Measurements from ENCODE around the gene NRL. TPM values are rescaled to one million over a fixed set of nuclear protein-coding genes. Genes with fewer than 3 reads are reported as not detected.

NRL gene
- total RNA-seq, 2 donors from 2014 or later, result 2.5 to 5.0 TPM

GRCh38 chr14:24072881-24073877 lies 41.6 kb downstream of the NRL start:
- no peaks in the 10 kb centered on the region for H3K36me3 ChIP-seq
- H3K27ac ChIP-seq, result no peak overlapping the region
- DNase-seq (ENCODE audit: low spot score), result no peak
- no peak overlapping the region for H3K4me3 ChIP-seq
- no peaks in the 10 kb centered on the region for H3K9me3 ChIP-seq
- TF ChIP-seq CTCF (IDR thresholded peaks at IDR 0.05), result no peak
- no peaks in the 10 kb centered on the region for H3K27me3 ChIP-seq
- peaks cover 0 to 11% of the 10 kb centered on the region in 2 donors for H3K4me1 ChIP-seq

- no peak overlapping the region for H3K27ac ChIP-seq
- H3K4me3 ChIP-seq, result no peak overlapping the region
- no peak for DNase-seq (ENCODE audit: low spot score)
- TF ChIP-seq CTCF (IDR thresholded peaks at IDR 0.05), result no peak
- H3K36me3 ChIP-seq, result no peaks in the 10 kb centered on the region
- H3K4me1 ChIP-seq, result peaks cover 0 to 11% of the 10 kb centered on the region in 2 donors
- H3K27me3 ChIP-seq, result no peaks in the 10 kb centered on the region
- no peaks in the 10 kb centered on the region for H3K9me3 ChIP-seq
These were observed 42.3 kb downstream of the NRL start for GRCh38 chr14:24072436-24072835.

GRCh38 chr14:24071836-24072430 lies 42.8 kb downstream of the NRL start:
- no peaks in the 10 kb centered on the region for H3K9me3 ChIP-seq
- no peak for DNase-seq (ENCODE audit: low spot score)
- TF ChIP-seq CTCF (IDR thresholded peaks at IDR 0.05), result no peak
- H3K36me3 ChIP-seq, result no peaks in the 10 kb centered on the region
- H3K4me1 ChIP-seq, result peaks cover 0 to 11% of the 10 kb centered on the region in 2 donors
- H3K4me3 ChIP-seq, result no peak overlapping the region
- no peaks in the 10 kb centered on the region for H3K27me3 ChIP-seq
- no peak overlapping the region for H3K27ac ChIP-seq

DNA sequence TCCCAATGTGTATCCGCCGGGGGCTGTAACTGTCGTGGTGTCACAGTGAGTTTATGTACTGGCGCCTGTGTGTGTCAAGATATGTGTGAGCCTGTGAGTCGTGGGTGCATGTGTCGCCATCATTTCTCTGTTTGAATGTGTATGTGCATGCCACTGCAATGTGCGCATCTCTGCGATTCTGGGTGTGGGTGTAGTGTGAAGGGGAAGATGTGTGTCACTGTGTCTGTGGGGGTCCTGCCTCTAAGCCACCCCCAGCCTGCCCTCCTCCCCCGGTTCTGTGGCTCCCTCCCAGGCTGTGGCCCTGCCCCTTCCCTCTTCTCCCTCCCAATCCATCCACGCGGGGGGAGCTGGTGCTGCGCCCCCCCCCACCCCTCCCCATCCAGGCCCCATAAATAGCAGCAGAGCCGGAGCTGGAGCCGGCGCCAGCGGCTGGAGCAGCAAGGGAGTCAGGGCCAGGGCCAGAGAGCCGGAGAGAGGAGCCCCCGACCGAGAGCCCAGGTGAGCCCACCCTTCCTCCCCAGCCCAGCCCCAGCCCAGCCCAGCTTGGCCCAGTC lies 43.5 kb downstream of the NRL start, which contains the start of gene CPNE6:
TSS of gene CPNE6 (plus strand) at position 419 of the 554 bp plus-strand sequence. CDS start 1,375 bp downstream, outside the sequence.
- TF ChIP-seq CTCF (IDR thresholded peaks at IDR 0.05), result no peak
- Histone ChIP-seq H3K27ac (no peak within 1 kb of the TSS), H3K4me3 (no peak within 1 kb of the TSS)

DNA sequence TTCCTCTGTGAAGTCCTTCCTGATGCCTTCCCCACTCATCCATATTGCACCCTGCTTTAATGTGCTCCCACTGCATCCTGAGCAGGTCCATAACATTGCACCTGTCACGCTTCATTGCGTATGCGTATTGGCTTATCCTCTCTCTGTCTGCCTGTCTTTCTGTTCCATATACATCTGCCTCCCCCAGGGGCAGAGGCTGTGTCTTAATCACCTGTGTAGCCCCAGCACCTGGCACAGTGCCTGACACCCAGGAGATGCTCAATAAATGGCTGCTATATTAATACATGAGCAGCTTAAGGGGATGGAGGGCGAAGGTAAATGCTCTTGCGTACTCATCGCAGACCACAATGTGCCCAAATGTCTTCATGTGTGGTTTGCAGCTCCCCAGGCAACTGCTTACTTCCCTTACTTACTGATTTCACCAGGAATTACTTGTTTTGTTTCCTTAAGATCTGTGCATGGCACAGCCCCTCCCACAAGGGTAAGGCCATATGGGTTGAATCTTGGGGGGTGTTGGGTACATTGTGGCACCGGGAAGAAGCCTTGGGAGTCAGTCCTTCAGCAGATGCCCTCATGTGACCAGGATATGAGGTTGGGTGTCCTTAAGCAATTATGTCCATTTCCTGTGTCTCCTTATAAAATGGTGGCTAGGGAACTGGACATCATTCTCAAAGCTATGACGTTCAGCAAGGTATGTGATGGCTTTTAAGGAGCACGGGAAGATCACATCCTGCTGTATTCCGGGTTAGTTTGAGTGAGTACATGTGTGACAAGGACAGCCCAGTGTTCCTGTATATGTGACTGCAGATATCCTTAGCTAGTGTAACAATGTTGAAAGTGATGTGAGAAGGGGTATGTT lies 44.2 kb downstream of the NRL start:
- no peak for TF ChIP-seq CTCF (IDR thresholded peaks at IDR 0.05)
- Histone ChIP-seq H3K9me3 (no peaks in the 10 kb centered on the region), H3K27ac (no peak overlapping the region), H3K4me3 (no peak overlapping the region), H3K36me3 (no peaks in the 10 kb centered on the region), H3K4me1 (peaks cover 0 to 11% of the 10 kb centered on the region in 2 donors), H3K27me3 (no peaks in the 10 kb centered on the region)
- no peak for DNase-seq (ENCODE audit: low spot score)

More for the DNA sequence above, 43.5 kb downstream of the NRL start, which contains the start of gene CPNE6:
- DNase-seq (ENCODE audit: low spot score), result no peak
- Histone ChIP-seq H3K4me1 (peaks cover 0 to 11% of the 10 kb centered on the region in 2 donors), H3K9me3 (no peaks in the 10 kb centered on the region), H3K36me3 (no peaks in the 10 kb centered on the region), H3K27me3 (no peaks in the 10 kb centered on the region)
